H1 (cell line): ENCODE measurements around the gene APMAP. TPM values are rescaled to one million over a fixed set of nuclear protein-coding genes. Genes with fewer than 3 reads are reported as not detected.
A peak's percentile ranks its signal among the peaks of the same experiment; 100 is the strongest.

Source experiments
- CTCF ChIA-PET: fragments of 300-600 bp; sonication (Branson Sonifier 250); formaldehyde crosslinking; loops from one replicate; lab custom pipeline; 2021; ENCODE audit not compliant: partially characterized antibody; lab: Charles Lee
- POLR2A ChIA-PET: fragments of 300-600 bp; sonication (Branson Sonifier 250); formaldehyde crosslinking; loops from one replicate; lab custom pipeline; 2021; ENCODE audit warnings: inconsistent platforms; ENCODE audit not compliant: partially characterized antibody; lab: Charles Lee
- DNase-seq, 2 experiments: peaks; one replicate each; pipeline versions ENCODE4 v3.0.0 to v3.0.0-alpha.2; 2010 to 2022; ENCODE audit warnings: low spot score in 2 of 2, low read depth in 1 of 2, mixed read lengths in 1 of 2
- FAIRE-seq: peaks from 2 replicates; lab custom pipeline; 2011; peaks lifted over from hg19 to GRCh38; lab: Jason Lieb, UNC
- H2AFZ ChIP-seq: 2 replicates; pipeline ENCODE4 v1.8.1; 2012; ENCODE audit warnings: low read length, inconsistent platforms
- H2AK5ac ChIP-seq: 2 replicates; pipeline ENCODE4 v1.6.1; 2013; ENCODE audit warnings: low read depth, low read length
- H2BK120ac ChIP-seq: replicated peaks from 2 replicates; pipeline ENCODE3; 2013; ENCODE audit warnings: low read depth, low read length, inconsistent platforms
- H2BK12ac ChIP-seq: 2 replicates; pipeline ENCODE4 v1.6.1; 2013; ENCODE audit warnings: low read depth, low read length
- H2BK15ac ChIP-seq: 2 replicates; pipeline ENCODE4 v1.6.1; 2013; ENCODE audit warnings: low read length
- H2BK20ac ChIP-seq: 2 replicates; pipeline ENCODE4 v1.6.1; 2013; ENCODE audit warnings: low read length
- H2BK5ac ChIP-seq: 2 replicates; pipeline ENCODE4 v1.6.1; 2013; ENCODE audit warnings: low read depth, low read length
- H3K14ac ChIP-seq: 2 replicates; pipeline ENCODE4 v1.6.1; 2013; ENCODE audit warnings: inconsistent platforms; ENCODE audit not compliant: insufficient read length
- H3K18ac ChIP-seq: 2 replicates; pipeline ENCODE4 v1.6.1; 2013; ENCODE audit warnings: low read length; ENCODE audit errors: extremely low read depth
- H3K23ac ChIP-seq: 2 replicates; pipeline ENCODE4 v1.6.1; 2013; ENCODE audit warnings: inconsistent platforms; ENCODE audit not compliant: insufficient read length
- H3K23me2 ChIP-seq: 2 replicates; pipeline ENCODE4 v1.6.1; 2013; ENCODE audit warnings: low read depth, low read length
- H3K27ac ChIP-seq: 2 replicates; pipeline ENCODE4 v1.6.1; 2011; ENCODE audit warnings: low read depth, low read length, inconsistent platforms
- H3K27me3 ChIP-seq, 4 experiments: replicated peaks in 1 of 4; 1 replicate in 1 of 4; 2 replicates in 3 of 4; pipeline versions ENCODE4 v1.6.1 to v1.8.1; 2011 to 2013; ENCODE audit warnings: low read length in 3 of 4, mild to moderate bottlenecking in 3 of 4, inconsistent platforms in 2 of 4, mixed read lengths in 2 of 4, moderate library complexity in 1 of 4; ENCODE audit not compliant: control insufficient read depth in 3 of 4, insufficient read depth in 3 of 4; ENCODE audit errors: extremely low read depth in 1 of 4
- H3K36me3 ChIP-seq, 4 experiments: 2 replicates each; pipeline versions ENCODE4 v1.6.1 to v1.8.1; 2011 to 2013; ENCODE audit warnings: mild to moderate bottlenecking in 4 of 4, low read length in 3 of 4, moderate library complexity in 2 of 4, control low read depth in 1 of 4, inconsistent platforms in 1 of 4; ENCODE audit not compliant: insufficient read depth in 4 of 4, control insufficient read depth in 2 of 4
- H3K4ac ChIP-seq: replicated peaks from 2 replicates; pipeline ENCODE3; 2013; ENCODE audit warnings: low read length, low read depth, mixed read lengths, inconsistent platforms; ENCODE audit not compliant: insufficient read length
- H3K4me1 ChIP-seq, 4 experiments: replicated peaks in 1 of 4; 1 replicate in 1 of 4; 2 replicates in 3 of 4; pipeline versions ENCODE4 v1.6.1 to v1.8.1; 2011 to 2013; ENCODE audit warnings: low read length in 3 of 4, inconsistent platforms in 2 of 4, mixed read lengths in 1 of 4; ENCODE audit not compliant: insufficient read depth in 4 of 4, control insufficient read depth in 3 of 4
- H3K4me2 ChIP-seq, 2 experiments: 2 replicates each; pipeline versions ENCODE4 v1.6.1 to v1.8.1; 2011 to 2013; ENCODE audit warnings: low read depth in 2 of 2, low read length in 2 of 2, control low read depth in 1 of 2, inconsistent platforms in 1 of 2, mild to moderate bottlenecking in 1 of 2; ENCODE audit not compliant: insufficient read depth in 1 of 2
- H3K4me3 ChIP-seq, 4 experiments: fragments of 200-600, 300-600 bp in 1 of 4; sonication (generic), shearing (Covaris generic), sonication (Bioruptor Twin) in 1 of 4; 2 replicates each; pipeline versions ENCODE4 v1.5.1 to v1.8.1; 2011 to 2016; ENCODE audit warnings: low read length in 4 of 4, low read depth in 3 of 4, control low read depth in 2 of 4, inconsistent platforms in 2 of 4, mild to moderate bottlenecking in 2 of 4, mixed read lengths in 1 of 4, moderate library complexity in 1 of 4; ENCODE audit not compliant: insufficient read depth in 2 of 4; ENCODE audit errors: extremely low read depth in 1 of 4
- H3K56ac ChIP-seq: replicated peaks from 2 replicates; pipeline ENCODE3; 2013; ENCODE audit warnings: low read depth, mild to moderate bottlenecking, mixed read lengths, low read length, inconsistent platforms; ENCODE audit not compliant: insufficient read length
- H3K79me1 ChIP-seq: 2 replicates; pipeline ENCODE4 v1.6.1; 2013; ENCODE audit warnings: low read depth, low read length, control low read depth
- H3K79me2 ChIP-seq, 2 experiments: 2 replicates each; pipeline versions ENCODE4 v1.6.1 to v1.8.1; 2012 to 2013; ENCODE audit warnings: low read length in 2 of 2, mild to moderate bottlenecking in 2 of 2, inconsistent platforms in 1 of 2; ENCODE audit not compliant: insufficient read depth in 2 of 2, control insufficient read depth in 1 of 2
- H3K9ac ChIP-seq, 4 experiments: replicated peaks in 1 of 4; 1 replicate in 1 of 4; 2 replicates in 3 of 4; pipeline versions ENCODE4 v1.6.1 to v1.8.1; 2011 to 2013; ENCODE audit warnings: low read depth in 3 of 4, low read length in 3 of 4, control low read depth in 2 of 4, mild to moderate bottlenecking in 2 of 4, moderate library complexity in 2 of 4, inconsistent platforms in 1 of 4; ENCODE audit errors: extremely low read depth in 1 of 4
- H3K9me3 ChIP-seq, 2 experiments: 2 replicates each; pipeline versions ENCODE4 v1.6.1 to v1.8.1; 2012 to 2013; ENCODE audit warnings: mild to moderate bottlenecking in 2 of 2, moderate library complexity in 2 of 2, control low read depth in 1 of 2, inconsistent platforms in 1 of 2, low read depth in 1 of 2, low read length in 1 of 2, mixed read lengths in 1 of 2; ENCODE audit not compliant: insufficient read depth in 2 of 2
- H4K20me1 ChIP-seq, 2 experiments: replicated peaks in 1 of 2; 2 replicates each; pipeline versions ENCODE3 to v1.8.1; 2011 to 2013; ENCODE audit warnings: inconsistent platforms in 2 of 2, low read length in 2 of 2, mild to moderate bottlenecking in 1 of 2; ENCODE audit not compliant: insufficient read depth in 2 of 2, control insufficient read depth in 1 of 2
- H4K5ac ChIP-seq: 2 replicates; pipeline ENCODE4 v1.6.1; 2013; ENCODE audit warnings: low read length, low read depth, mixed read lengths, inconsistent platforms; ENCODE audit not compliant: insufficient read length
- H4K8ac ChIP-seq: 2 replicates; pipeline ENCODE4 v1.8.0; 2013; ENCODE audit warnings: mild to moderate bottlenecking, moderate library complexity, low read length, inconsistent platforms; ENCODE audit not compliant: insufficient read depth; ENCODE audit errors: extremely low read depth
- H4K91ac ChIP-seq: replicated peaks from 2 replicates; pipeline ENCODE3; 2013; ENCODE audit warnings: low read length, mixed read lengths, inconsistent platforms; ENCODE audit not compliant: insufficient read length
- ATF2 ChIP-seq: IDR thresholded peaks from 2 replicates; pipeline ENCODE4 v1.6.1; 2012; ENCODE audit warnings: low read length, inconsistent platforms
- CBX5 ChIP-seq: fragments of 300-800, 300-1000 bp; sonication (generic); IDR thresholded peaks from 2 replicates; pipeline ENCODE4 v1.7.1; 2016; ENCODE audit warnings: antibody characterized with exemption, low read length, low read depth
- CBX8 ChIP-seq: fragments of 300-800, 300-1000 bp; sonication (generic); IDR thresholded peaks from 2 replicates; pipeline ENCODE4 v1.7.1; 2016; ENCODE audit warnings: low read depth, low read length, borderline replicate concordance
- CHD1 ChIP-seq: IDR thresholded peaks from 2 replicates; pipeline ENCODE4 v1.6.1; 2012; ENCODE audit warnings: low read depth, low read length, improper control_type of control experiment
- JUN ChIP-seq: IDR thresholded peaks from 2 replicates; pipeline ENCODE4 v1.6.1; 2011; ENCODE audit warnings: low read depth, mild to moderate bottlenecking, improper control_type of control experiment, low read length
- KDM5A ChIP-seq: fragments of 200-600 bp; IDR thresholded peaks from 2 replicates; pipeline ENCODE4 v1.7.1; 2012; ENCODE audit warnings: mild to moderate bottlenecking, low read length, inconsistent platforms, mixed read lengths
- POLR2AphosphoS5 ChIP-seq: IDR thresholded peaks from 2 replicates; pipeline ENCODE4 v1.6.1; 2011; ENCODE audit warnings: low read depth, low read length
- RNF2 ChIP-seq: fragments of 200-900, 300-1000 bp; sonication (generic); IDR thresholded peaks from 2 replicates; pipeline ENCODE4 v1.7.1; 2016; ENCODE audit warnings: borderline replicate concordance, low read depth, mild to moderate bottlenecking, antibody characterized with exemption, low read length; ENCODE audit not compliant: poor library complexity, severe bottlenecking; ENCODE audit errors: missing control alignments
- SIRT6 ChIP-seq: IDR thresholded peaks from one replicate; pipeline ENCODE4 v1.7.1; 2012; ENCODE audit warnings: low read length, inconsistent platforms
- TAF1 ChIP-seq: IDR thresholded peaks from 2 replicates; pipeline ENCODE4 v1.6.1; 2011; ENCODE audit warnings: mild to moderate bottlenecking, low read depth, low read length
- WGBS, 2 experiments: shearing (Covaris generic) in 1 of 2; methylation state at CpG; one replicate each; pipeline versions ENCODE4 v1.1.6 to v1.1.7; 2013 to 2015; ENCODE audit warnings: low lambda C conversion rate in 2 of 2, mixed read lengths in 2 of 2, inconsistent platforms in 1 of 2, low coverage in 1 of 2, missing lambda C conversion rate in 1 of 2; ENCODE audit not compliant: insufficient replicate concordance in 2 of 2, insufficient coverage in 1 of 2, insufficient read length in 1 of 2; ENCODE audit errors: extremely low coverage in 1 of 2, missing lambda C conversion rate in 1 of 2; 5-methylcytosine and 5-hydroxymethylcytosine counted together
- polyA plus RNA-seq, 7 experiments: library from polyadenylated mRNA; depleted of rRNA in 3 of 7; stranded (reverse) in 5 of 7; unstranded in 2 of 7; fragments of >200 nt in 5 of 7; fragments of 200-250 nt in 2 of 7; gene quantifications; 1 replicate in 5 of 7; 2 replicates in 1 of 7; 4 replicates in 1 of 7; pipeline versions ENCODE4 v1.2.1 to v1.2.3, GENCODE V29; 2011 to 2013; ENCODE audit warnings: missing spikeins in 2 of 7, mixed read lengths in 2 of 7
- total RNA-seq: library from RNA; stranded (reverse); fragmentation: NEBNext Ultra II Directional; extraction: Animal tissue kit (Norgen Biotek cat#: 25700); gene quantifications from 2 replicates; pipeline ENCODE4 v1.2.1, GENCODE V29; 2021
- TF ChIP-seq, protein P1 (sequence below): IDR thresholded peaks from 2 replicates; pipeline ENCODE4 v1.6.1; 2012; ENCODE audit warnings: inconsistent platforms

APMAP gene
- total and polyA plus RNA-seq, 2 of the 8 experiments (the other 6 are each of a cell fraction or from before 2014, with no cell fraction given) = 31.3 to 66.0 TPM

- H3K4me3 ChIP-seq = no peak overlapping the region
- peaks cover 0 to 4% (median 0%) of the 10 kb centered on the region in 4 experiments; a peak in 1 of 7 replicates for H3K4me1 ChIP-seq
- TF ChIP-seq TAF1 (no peak), POLR2AphosphoS5 (no peak), CBX8 (no peak), RNF2 (no peak), CHD1 (no peak), JUN (no peak), SIRT6 (no peak), KDM5A (no peak), ATF2 (no peak), CBX5 (no peak)
- TF ChIP-seq, protein P1, sequence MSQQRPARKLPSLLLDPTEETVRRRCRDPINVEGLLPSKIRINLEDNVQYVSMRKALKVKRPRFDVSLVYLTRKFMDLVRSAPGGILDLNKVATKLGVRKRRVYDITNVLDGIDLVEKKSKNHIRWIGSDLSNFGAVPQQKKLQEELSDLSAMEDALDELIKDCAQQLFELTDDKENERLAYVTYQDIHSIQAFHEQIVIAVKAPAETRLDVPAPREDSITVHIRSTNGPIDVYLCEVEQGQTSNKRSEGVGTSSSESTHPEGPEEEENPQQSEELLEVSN = no peak
Observed at GRCh38 chr20:24986436-24987015, 6.0 kb downstream of the APMAP start.

More at GRCh38 chr20:24986436-24987015, 6.0 kb downstream of the APMAP start:
- DNase-seq (no peak), FAIRE-seq (no peak)
- H3K23ac ChIP-seq = no peak overlapping the region
- H3K23me2 ChIP-seq = no peaks in the 10 kb centered on the region
- H2BK15ac ChIP-seq = no peak overlapping the region
- peaks cover 0 to 5% (median 0%) of the 10 kb centered on the region in 4 experiments; a peak in 3 of 8 replicates for H3K36me3 ChIP-seq
- no peak overlapping the region for H3K14ac ChIP-seq
- no peak overlapping the region for H4K5ac ChIP-seq
- H4K91ac ChIP-seq = no peak overlapping the region
- 83% methylated on average over 7 of the region's 7 CpGs; no CpG with 5 or more reads in 1 of the 2 experiments for WGBS, 2 experiments
- no peak overlapping the region for H2AK5ac ChIP-seq
- ChIA-PET CTCF (interaction anchor here (1.1 to 1.6 kb wide), 2 partner anchors 9 to 202 kb away, joined by 3 to 5 read pairs; no protein-coding TSS in a partner anchor), POLR2A (no interaction called here)
- H4K8ac ChIP-seq = no peak overlapping the region
- no peak overlapping the region for H2BK120ac ChIP-seq
- H3K56ac ChIP-seq = no peak overlapping the region
- no peak overlapping the region for H2BK20ac ChIP-seq
- H3K79me1 ChIP-seq = peaks cover 10% of the 10 kb centered on the region
- H3K79me2 ChIP-seq = peaks cover 6 to 70% of the 10 kb centered on the region in 2 experiments
- H3K18ac ChIP-seq = no peak overlapping the region
- H3K4ac ChIP-seq = no peak overlapping the region
- H3K9ac ChIP-seq = 0 out of 7 replicates have a peak overlapping the region, but pooled peaks of 1 of the 4 experiments have one; percentile 15
- no peak overlapping the region for H2AFZ ChIP-seq
- H3K9me3 ChIP-seq = no peaks in the 10 kb centered on the region; a peak in 1 of 4 replicates
- H2BK5ac ChIP-seq = no peak overlapping the region
- no peaks in the 10 kb centered on the region for H3K27me3 ChIP-seq
- no peak overlapping the region for H3K27ac ChIP-seq
- H3K4me2 ChIP-seq = no peak overlapping the region
- H2BK12ac ChIP-seq = no peak overlapping the region
- peaks cover 0 to 5% of the 10 kb centered on the region in 2 experiments for H4K20me1 ChIP-seq
